Occipital lobe (tissue), 2 donors: Measurements from ENCODE around the gene SP6. TPM values are rescaled to one million over a fixed set of nuclear protein-coding genes. Genes with fewer than 3 reads are reported as not detected.

Source experiments
- DNase-seq: peaks from one replicate; lab custom pipeline; 2025; lab: John Stamatoyannopoulos, UW
- total RNA-seq: library from RNA; depleted of rRNA; stranded (reverse); fragments of >200 nt; gene quantifications from one replicate; pipeline ENCODE4 v1.2.3, GENCODE V29; 2014

Gene SP6
- total RNA-seq, 1 donor from 2014 or later = 0.16 TPM

DNA sequence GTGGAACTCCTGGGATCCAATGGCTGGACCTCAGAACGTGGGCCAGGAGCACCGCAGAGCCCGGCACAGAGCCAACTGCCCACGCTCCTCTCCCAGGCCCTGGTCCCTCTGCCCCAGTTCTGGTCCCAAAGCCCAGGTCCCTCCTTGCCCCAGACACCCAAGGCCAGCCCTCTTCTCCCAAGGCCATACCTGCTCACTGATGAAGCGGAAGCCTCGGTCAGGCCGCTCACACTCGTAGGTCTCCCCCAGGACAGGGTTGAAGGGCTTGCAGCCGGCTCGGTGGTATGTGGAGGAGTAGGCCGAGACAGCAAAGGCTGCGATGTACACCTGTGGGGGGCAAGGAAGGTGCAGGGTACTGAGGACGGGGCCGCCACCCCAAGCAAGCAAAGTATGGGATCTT is 37.9 kb downstream of the SP6 start:
- no peak for DNase-seq

DNA sequence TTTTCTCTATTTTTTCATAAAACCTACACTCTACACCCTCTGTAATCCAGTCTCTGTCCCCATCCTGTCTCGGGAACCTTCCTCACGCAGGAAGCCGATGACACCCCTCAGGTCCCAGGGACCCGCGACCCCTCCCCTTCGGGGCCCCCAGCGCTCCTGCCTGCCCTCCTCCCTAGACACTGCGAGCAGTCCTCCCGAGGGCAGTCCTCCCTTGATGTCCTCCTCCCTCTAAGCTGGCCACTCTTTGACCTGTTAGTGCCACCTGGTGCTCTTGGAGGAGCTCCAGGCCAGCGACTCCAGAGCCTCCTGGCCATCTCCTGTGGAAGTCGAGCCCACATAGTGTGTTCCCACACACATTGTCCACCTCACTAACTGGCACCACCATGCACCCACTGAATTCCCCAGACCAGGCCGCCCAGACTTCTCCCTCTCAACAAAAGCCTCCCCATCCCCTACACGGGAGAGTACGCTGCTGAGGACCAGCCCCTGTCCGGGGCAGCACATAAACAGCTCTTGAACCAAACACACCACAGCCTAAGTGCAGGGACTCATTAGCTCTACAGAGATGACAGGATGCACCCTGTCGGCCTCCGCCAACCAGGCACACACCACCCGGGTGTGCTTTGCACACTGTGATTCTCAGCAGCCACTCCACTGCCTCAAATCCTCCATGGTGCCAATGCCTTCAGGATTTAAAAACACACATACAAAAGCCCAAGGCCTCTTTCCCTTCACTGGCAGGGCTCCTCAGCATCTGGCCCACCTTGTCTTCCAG is 38.6 kb downstream of the SP6 start:
- DNase-seq = no peak

DNA sequence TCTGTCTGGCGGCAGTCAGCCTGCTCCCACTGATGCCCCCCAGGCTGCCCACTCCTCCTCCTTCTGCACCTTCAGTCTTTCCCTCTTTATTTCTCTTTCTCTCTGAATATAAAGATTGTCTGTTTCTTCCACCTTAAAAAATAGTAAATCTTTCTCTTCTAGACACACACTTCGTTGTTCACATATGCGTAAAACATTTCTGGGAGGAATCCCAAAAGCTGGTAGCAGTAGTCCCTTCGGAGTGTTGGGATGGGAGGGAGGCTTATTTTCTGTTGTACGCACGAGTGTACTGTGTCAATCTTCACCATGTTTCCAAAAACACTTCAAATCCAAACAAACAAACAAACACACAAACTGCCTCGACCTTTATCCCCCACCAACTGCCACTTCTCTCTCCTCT is 39.3 kb downstream of the SP6 start:
- DNase-seq = no peak

DNA sequence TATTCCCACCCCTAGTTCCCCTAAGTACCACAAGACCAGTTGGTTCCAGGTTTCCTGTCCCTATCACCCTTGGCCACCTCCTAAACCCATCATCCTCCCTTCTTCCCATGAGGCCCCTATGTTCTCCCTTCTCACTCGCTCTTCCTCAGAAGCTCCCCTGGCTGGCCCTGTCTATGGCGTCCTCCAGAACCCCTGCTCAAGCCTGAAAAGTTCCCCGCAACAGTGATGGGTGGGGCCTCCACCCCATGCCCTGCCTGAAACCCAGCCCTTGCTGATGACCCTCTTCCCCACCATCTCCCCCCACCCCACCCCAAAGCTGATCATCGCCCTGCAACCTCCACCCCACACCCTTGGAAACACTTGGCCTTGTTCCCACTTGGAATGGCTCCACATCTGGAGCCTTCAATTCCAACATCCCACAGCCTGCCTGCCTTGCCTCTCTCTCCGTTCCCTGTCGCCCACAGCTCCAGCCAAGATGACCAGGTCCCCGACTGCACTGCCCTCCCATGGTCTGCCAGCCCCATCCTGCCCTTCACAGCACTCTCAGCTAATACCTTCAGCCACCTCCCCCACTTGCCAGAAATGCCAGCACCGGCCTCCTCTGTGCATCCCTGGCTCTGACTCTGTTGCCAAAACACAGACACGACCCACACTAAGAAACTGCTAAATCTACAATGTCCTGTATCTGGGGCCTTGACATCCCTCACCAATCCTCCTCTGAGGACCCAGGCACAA is 39.9 kb downstream of the SP6 start:
- no peak for DNase-seq

DNA sequence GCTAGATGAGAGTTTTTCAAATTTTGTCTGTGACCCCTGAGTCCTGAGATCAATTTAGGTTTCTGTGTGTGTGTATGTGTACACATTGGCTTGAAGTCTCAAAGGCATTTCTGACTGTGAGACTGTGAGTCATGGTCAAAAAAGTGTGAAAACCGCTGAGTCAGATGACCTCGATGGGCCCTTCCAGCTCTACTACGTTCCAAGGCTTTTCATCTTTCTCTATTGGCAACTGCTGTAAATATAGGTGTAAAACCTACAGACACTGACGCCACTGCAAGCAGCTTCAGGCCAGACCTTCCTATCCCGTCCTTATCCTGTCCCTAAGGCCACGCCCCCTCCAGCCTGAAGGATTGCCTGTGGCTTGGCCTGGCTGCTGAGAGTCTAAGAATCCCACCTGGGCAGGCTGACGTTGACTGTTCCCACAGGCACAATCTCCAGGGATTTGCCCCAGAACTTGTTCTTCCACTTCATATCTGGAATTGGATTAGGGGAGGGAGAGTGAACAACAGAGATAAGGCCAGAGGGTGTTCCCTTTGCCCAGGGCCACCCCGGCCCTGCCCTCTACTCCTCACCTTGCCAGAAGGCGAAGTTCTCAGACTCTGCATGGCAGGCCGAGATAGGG is 40.7 kb downstream of the SP6 start:
- no peak for DNase-seq

DNA sequence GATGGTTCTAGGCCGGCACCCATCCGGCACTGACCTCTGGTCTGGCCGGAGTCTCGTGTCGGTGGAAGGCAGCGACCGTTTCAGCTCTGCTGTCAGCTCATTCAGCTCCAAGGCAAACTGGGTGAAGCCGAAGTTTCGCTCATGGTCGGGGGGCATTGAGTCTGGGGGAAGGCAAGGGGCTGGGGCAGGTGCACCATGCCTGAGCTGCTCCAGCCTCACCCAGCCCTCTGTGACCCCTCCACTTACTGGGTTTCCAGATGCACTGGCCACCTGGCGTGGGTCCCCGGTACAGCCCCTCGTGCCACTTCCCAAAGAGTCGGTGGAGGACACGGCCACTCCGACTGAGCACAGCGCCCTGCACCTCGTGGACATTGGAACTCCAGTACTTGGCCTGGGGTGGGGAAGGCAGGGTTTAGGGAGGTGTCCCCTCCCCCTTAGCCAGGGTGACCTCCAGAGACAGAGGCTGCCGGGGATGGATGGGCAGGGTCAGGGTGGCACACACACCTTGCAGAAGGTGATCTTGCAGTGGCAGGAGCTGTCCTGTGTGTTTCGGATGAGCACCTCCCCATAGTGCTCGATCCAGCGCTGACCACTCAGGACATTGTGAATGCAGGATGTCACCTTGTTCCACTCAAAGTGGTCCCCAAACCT is 42.0 kb downstream of the SP6 start:
- DNase-seq = no peak

DNA sequence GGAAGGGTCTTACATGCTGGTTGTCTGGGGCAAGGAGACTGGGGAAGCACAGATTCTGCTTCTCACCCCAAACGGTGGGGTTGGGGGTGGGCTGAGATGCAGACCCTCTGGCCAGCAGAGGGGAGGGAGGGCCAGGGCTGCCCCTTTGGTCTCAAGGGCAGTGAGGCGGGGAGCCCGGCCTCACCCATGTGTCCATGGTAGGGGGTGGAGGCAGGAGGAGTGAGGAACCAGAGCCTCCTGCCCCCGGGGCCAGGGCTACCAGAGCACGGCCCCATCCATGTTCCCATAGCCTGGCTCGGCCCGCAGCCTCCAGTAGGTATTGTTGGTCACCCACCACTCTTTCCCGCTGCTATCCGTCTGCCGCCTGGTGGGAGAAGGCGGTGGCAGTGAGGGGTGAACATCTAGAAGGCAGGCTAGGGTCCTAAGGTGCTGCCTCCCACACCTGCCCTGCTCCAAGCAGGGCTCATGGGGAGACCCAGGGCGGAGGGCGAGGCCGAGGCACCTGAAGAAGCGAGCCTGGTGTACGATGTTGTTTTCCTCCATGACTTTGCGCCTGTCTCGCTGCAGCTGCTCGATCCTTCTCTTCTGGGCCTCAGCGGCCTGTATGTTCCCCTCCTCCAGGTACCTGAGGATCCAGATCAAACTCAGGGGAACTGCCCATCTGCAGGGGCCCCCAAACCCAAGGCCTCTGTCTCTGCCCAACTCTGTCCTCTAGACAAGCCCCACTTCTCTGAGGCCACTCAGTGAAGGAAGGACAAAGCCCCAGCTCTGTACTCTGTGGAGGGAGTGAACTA is 42.7 kb downstream of the SP6 start:
- DNase-seq = no peak

DNA sequence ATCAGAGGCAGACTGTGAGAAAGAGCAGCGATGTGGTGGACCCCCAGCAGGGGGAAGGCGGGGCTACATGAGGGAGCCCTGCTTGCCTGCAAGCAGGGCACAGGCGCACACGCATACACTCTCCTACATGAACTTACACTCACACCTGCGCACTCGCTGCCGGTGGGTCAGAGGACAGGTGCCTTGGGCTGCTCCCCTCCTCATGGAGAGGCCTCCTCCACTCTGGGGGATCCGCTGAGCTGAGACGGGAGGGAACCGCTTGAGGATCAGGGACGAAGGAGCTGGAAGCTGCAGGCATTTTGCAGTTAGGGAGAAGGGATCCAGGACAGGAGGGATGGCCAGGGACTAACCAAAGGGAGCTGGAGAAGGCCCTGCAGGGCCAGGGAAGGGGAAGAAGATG is 43.5 kb downstream of the SP6 start:
- DNase-seq = no peak

DNA sequence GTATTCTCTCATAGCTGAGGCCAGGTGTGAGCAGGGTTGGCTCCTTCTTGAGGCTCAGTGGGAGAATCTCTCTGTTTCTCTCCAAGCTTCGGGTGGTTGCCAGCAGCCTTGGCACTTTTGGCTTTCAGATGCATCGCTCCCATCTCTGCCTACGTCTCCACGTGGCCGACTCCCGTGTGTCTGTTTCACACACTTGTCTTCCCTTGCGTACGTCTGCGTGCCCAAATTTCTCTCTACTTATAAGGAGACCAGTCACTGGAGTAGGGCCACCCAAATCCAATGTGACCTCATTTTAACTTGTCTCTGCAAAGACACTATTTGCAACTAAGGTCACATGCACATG is 44.1 kb downstream of the SP6 start:
- DNase-seq = no peak

DNA sequence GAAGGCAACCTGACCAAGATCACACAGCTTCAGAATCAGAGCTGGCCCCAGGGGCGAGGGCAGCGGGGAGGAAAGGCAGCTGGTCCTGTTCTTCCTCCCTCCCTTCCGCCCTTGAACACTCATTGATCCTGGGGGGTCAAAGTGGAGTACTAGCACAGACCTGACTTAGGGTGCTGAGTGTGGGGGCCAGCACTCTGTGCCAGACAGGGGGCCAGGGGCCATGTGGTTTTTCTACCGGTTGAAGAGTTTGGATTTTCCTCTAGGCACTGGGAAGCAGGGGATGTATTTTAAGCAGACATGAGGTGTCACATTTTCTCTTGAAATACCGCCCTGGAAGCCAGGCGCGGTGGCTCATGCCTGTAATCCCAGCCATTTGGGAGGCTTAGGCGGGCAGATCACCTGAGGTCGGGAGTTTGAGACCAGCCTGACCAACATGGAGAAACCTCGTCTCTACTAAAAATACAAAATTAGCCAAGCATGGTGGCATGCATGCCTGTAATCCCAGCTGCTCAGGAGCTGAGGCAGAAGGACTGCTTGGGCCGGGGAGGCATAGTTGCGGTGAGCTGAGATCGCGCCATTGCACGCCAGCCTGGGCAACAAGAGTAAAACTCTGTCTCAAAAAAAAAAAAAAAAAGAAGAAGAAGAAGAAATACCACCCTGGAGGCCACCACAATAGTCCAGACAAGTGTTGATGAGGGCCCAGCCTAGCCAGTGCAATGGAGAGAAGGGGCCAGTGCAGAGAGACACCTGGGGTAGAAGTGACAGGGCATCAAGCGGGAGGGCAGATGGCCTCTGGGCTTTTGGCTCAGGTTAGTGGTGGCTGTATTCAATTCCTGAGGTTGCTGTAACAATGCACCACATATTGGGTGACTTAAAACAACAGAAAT is 44.7 kb downstream of the SP6 start:
- DNase-seq = no peak

DNA sequence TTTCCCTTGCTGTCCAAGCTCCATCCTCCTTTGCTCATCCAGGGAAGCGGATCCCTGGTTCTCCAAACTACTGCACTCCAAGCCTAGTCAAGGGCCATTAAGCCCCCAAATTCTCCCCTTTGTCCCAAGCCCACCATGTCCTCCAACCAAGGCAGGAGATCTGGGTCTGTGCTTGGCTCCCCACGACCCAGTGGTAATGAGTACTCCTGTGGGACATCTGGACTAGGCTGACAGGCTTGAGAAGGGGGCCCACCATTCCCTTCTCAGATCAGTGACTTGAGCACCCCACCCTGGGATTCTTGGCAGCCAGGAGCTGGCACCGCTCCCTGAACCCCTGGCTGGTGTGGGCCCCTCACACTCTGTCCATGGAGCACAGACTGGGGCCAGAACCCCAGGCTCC is 46.5 kb downstream of the SP6 start:
- no peak for DNase-seq

DNA sequence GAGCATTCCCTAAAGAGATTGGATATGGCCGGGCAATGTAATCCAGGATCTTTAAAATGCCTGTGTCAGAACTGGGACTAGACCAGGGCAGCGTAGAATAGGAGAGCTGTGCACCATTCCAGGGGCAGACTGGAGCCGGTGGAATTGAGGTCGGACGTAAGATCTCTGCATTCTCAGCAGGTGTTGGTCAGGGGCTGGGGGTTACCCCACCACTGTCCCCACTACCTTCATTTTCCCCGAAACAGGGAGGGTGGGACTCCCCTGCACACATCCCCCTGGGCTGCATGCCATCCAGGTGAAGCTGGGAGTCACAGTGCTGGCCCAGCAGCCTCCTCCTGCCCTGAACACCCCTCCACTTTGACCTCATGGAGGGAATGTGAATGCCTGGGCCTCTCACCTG is 47.2 kb downstream of the SP6 start:
- no peak for DNase-seq

DNA sequence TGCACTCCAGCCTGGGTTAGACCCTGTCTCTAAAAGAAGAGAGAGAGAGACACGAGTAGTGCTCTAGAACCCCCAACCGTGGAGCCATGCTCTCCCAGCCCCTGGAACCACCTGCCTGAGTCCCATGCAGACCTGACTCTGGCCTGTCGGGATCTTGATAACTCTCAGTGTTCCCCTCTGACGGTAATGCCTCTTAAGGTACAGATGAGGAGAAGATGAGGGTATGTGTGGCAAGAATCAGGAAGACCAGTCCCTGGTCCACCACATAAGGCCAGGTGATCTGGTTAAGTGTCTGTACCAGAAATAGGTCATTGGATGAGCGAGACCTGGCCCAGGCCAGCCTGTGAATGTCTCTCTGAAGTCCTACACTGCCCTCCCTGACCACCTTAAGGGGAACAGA is 47.8 kb downstream of the SP6 start:
- no peak for DNase-seq

DNA sequence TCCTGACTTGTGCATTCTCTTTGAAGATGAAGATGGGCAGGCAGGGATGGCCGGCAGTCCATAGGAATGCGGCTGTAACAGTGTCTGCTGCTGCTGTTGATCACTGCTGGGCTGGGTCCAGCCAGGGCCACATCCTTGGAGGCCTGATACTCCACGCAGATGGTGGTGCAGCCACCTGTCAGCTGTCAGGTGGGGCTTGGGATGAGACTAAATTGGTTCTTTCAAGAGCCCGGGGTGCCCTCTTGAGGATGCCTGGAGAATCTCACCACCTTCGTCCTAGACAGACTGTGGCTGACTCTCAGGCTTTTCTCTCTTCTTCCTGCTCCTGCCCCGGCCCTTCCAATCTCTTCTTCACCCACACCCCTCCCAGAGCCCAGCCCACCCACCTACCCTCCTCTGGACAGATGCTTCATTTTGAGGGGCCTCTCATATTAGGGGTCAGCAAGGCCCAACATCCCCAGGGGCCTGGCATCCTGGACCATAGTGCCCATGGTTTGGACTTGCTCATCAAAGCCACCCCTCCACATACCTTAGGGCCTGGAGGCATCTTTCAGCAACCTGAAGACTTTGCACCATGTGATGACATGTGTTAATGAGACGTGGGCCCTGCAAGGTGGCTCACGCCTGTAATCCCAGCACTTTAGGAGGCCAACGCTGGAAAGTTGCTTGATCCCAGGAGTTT is 48.5 kb downstream of the SP6 start:
- no peak for DNase-seq

DNA sequence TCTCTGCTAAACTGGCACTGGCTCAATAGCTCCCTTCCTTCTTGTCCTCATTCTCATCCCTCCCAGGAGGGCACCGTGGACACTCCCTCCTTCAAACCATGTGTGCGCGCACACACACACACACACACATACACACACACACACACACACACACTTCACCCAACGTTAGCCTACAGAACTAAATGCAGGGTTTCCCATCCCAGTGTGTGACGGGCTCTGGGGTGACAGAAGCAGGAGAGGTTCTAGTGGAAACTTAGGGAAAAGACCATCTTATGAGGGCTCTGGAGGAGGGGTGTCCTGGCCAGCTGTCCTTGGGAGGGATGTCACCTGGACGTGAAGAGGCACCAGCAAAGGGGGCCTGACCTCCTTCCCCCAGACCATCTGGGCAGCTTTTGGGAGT is 49.1 kb downstream of the SP6 start:
- DNase-seq = no peak

DNA sequence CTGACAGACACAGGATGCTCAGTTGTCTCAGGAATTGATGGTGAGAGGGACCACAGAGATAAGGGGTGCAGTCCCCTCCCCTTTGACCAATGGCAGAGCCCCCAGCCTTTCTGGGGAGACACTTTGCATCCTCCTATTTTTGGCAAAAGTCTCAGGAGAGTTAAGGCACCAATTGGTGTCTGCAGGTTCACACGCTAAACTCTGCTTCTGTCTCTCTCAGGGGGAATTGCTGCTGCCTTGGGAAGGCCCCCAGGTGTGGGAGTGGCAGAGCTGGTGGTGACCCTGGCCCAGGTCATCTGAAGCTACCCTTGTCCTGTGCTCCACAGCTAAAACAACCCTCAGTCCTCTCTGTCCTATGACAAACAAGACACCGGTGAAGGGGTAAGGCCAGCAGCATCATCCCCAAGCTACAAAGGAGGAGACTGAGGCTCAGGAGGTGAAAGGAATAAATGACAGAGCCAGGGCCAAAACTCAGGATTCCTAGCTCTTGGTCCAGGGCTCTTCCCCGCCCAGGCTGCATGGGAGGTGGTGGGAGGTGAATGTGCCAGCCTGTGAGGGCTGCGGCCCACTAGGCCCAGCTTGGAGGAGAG is 49.7 kb downstream of the SP6 start:
- DNase-seq = no peak

DNA sequence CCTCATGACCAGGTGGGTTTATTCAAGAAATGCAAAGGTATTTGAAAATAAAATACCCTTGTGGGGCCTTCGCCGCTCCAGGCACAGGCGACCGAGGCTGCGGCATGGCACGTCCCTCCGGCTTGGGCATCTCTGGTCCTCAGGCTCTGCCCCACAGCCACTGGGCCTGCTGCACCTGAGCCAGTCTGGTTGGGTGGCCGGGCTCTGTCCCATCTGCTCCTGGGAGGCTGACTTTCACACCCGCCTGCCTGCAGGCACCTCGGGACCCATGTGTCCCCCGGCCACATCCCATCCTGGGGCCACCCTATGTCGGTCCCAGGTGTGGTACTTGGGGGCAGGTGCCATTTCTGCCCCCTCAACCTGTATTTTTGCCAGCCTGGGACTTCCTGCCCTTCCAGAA is 50.3 kb downstream of the SP6 start:
- DNase-seq = no peak

DNA sequence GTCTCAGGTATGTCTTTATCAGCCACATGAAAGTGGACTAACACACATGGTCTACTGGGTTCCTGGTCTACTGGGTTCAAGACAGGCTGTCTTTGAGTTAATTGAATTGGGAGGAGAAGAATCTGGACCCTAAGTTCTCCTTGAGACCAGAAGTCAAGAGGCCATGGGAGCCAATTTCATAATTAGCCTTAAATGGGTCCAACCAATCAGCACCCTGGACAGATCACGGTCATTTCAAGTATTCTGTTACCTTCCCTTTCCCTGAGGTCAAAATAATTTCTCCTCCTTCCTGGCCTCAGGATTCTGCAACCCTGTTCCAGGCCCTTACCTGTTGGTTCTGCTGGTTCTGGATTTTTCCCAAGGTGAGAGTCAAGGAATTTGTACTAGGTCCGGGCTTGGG is 53.2 kb downstream of the SP6 start:
- DNase-seq = no peak
